GM19372 (cell line): Measurements from ENCODE around the gene FANCG.

Source experiments
- ATAC-seq: cut with Tn5 transposase; IDR thresholded peaks from one replicate; pipeline ENCODE4 v1.9.1; 2021; ENCODE audit warnings: mild to moderate bottlenecking, low read depth, moderate library complexity; ENCODE audit not compliant: unreplicated experiment

FANCG gene

DNA sequence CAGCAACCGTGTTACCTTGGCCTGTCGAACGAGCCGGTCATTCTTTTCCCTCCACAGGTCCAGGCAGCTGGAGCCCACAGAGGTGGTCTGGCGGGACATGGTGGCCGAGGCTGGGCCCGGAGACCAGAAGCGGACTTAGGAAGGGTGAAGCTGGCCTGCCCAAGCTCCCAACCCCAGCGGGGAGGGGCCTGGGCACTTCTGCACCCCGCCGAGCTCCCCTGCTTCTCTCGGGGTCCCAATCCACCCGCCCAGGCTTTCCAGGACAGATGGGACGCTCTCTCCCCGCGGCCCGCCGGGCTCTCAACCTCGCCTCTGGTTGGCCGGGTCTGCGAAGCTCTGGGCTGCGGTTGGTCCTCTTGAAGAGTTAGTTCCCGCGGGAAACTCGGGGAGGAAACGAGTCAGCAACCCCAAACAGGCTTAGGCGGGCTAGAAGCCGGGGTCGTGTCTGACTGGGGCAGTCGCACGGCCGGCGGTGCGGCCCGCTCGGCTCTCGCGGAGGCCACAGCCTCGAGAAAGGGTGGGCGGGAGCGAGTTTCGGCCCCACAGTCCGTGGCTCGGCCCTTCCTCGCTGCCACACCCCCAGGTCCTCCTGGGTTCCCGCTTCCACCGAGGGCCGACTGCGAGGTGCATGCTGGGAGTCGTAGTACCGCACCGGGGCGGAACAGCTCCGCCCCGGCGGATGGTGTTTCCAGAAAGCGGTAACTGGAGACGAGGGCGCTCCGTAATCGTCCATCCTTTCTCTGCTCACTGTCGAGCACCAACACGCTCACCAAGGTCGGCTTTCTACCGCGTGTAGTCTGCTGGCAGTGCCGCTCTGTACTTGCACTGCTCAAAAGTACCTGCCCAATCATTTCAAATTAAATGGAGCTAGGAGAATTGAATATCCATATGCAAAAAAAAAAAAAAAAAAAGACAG lies at the start of gene FANCG:
Gene FANCG (minus strand): TSS at position 517 of the 916 bp plus-strand sequence. CDS start 418 bp downstream, at position 99.
- ATAC-seq = peak; percentile 88

DNA sequence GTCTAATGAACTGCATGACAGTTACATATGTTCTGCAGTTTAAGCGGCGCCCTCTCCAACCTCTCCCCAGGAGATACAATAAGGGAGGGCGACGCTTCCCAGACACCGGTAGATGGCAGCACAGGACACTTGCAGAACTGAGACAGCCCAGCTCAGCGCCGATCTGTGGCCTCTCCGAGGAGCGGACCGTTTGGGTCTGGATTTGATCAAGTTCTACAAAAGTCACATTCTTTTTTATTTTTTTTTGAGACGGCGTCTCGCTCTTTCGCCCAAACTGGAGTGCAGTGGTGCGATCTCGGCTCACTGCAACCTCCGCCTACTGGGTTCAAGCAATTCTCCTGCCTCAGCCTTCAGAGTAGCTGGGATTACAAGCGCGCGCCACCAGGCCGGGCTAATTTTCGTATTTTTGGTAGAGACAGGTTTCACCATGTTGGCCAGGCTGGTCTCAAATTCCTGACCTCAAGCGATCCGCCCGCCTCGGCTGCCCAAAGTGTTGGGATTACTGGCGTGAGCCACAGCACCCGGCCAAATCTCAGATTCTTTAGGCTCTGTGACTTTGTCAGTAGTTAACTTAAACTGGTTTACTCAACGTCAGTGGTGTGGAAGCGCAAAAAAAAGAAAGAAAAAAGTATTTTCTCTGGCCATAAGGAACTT lies 37.3 kb upstream of the FANCG start:
- peak; percentile 37 for ATAC-seq

DNA sequence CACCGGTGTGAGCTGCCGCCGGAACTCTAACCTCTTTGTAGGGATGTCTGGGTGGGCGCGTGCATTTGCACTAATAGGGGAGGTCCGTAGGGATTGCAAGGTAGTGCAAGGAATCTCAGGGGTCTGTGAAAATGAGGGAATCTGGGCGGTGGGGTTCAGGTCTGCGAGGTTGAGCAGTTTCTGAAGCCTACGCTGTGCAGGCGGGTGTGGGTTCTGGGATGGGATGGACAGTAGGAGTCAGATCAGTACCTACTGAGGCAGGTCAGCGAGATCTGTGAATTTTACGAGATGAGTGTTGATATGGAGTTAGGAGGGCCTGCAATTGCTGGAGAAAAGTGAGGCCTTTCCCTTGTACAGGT lies 36.8 kb upstream of the FANCG start:
- ATAC-seq = no peak

DNA sequence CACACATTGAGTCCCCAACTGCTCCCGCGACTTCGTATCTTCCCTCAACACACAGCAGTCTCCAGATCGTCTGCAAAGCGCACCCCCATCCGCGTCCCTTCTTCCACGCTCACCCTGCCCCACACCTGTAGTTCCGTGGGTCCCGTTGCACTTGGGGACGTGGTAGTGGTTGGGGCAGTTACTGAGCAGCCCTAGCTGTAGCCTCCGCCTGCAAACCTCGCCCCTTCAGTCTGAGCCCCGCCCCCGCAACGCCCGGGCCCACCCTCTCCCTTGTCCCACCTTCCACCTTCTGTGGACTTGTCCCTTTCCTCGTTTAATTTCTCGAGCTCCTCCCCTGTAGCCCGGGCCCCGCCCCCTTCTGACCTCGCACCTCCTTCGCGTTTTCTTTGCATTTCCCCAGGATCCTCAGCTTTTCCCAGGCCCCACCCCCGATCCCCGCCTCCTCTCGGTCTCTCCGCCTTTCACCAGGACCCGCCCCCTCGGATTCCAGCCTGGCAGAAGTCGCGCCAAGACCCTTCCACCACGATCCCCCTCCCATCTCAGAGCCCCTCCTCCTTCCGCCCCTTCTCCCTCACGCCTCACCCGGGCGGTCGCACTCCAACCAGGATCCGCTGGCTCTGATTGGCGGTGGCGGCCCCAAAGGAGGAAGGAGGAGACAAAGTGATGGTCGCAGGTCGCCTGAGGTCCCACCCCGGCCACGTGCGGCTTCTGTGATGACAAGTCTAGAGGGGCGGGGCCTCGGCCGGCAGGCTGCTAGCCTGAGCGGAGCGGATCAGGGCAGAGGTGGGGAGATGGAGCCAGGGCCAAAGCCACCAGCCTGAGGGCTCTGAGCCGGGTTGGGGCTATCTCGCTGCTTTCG lies 36.2 kb upstream of the FANCG start, which contains the start of gene ATOSB:
Gene ATOSB (minus strand): TSS at position 183 of the 859 bp plus-strand sequence. CDS start 7,588 bp downstream, outside the sequence.
- peak; percentile 57 for ATAC-seq

DNA sequence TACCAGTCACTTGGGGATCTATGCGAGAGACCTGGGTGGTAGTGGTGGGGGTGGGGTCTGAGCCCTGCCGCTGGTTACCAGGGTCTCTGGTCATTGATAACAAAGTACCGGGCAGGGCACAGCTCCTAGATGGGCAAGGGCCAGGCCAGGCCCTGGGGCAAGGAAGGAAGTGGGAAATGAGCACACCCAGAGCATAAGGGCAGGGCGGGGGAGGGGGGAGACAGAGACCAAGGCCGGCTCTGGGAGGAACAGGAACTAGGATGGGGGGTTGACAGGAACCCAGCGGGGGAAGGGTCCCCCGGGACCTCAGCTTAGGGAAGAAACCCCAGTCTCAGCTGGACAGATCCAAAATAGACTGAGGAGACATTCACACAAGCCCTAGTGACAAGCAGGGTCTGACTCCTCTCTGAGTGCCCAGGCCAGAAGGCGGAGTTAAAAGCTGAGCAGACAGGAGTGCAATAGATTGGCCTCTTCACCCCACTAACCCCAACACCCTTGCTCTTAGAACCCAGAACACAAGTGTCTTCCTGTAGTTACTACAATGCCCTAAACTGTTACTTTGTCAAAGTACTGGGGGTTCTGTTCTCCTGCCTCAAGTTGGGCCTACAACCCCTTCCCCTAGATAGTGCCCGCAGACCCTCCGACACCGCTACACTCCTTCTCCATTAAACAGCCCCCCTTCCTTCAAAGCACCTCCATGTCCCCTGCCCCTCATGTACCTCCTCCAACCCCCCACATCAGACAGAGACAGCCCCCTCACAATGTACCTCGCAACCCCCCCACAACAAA lies 35.3 kb upstream of the FANCG start:
- ATAC-seq = no peak

DNA sequence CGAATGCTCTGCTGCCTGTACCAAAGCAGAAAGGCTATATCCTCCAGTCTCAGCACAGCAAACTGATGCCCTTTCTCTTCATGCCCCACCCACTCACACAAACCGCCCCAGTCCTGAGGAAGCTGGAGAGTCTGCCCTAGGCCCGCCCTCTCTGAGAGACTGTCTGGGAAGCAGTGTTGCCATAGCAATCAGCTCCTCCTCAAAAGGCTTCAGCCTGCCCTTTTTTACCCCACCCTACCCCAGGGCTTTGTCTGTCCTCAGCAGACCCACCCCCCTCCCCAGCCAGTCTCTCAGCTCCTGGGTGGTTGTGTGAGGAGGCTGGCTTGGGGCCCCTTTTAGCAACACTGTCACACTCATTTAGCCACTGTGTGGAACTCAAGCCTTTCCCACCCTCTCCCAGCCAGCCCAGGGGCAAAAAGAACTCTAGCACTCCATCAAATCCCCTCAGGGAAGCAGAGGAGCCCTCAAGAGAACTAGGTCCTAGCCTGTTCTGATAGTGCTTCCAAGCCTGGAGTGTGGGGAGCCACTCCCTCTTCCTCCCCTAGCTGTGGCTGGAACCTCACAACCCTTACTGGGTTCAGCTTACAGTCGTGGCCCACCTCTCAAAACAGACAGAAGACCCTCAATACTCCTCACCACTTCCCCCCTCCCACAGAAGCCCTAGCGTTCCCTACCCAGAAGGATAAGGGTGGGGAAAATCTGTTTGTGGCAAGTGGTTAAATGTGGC lies 34.5 kb upstream of the FANCG start:
- no peak for ATAC-seq

DNA sequence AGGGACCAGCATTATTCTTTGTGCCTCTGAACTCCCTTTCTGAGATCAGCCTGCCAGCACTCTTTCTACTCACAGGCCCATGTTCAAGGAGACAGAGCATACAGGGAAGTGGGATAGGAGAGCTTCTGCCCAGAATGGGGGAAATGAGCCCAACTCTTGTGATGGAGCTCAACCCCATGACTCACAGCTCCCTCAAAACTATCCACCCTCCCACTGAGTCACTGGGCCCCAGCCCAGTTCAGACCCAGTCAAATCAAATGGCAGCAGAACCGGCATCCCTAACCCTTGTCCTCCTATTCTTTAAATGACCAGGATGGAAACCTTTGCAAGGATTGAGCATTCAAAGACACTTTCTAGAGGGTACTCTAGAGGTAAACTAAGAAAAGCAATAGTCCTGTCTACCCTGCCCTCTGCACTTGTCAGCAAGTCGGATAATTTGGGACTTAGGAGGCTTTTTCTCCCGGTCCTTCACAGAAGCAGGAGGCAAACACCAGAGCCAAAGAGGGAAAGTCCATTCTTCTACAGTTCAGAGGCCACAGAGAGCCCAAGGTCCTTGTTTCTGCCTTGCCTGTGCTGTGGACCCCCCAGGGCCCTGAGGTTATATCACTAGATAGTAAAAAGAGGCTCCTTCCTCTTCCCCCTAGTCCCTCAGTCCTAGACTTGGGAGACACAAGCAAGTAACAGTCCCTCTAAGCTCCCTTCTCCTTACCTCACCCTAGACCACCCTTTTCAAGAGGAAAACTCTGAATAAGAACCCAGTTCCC lies 32.7 kb upstream of the FANCG start:
- no peak for ATAC-seq

DNA sequence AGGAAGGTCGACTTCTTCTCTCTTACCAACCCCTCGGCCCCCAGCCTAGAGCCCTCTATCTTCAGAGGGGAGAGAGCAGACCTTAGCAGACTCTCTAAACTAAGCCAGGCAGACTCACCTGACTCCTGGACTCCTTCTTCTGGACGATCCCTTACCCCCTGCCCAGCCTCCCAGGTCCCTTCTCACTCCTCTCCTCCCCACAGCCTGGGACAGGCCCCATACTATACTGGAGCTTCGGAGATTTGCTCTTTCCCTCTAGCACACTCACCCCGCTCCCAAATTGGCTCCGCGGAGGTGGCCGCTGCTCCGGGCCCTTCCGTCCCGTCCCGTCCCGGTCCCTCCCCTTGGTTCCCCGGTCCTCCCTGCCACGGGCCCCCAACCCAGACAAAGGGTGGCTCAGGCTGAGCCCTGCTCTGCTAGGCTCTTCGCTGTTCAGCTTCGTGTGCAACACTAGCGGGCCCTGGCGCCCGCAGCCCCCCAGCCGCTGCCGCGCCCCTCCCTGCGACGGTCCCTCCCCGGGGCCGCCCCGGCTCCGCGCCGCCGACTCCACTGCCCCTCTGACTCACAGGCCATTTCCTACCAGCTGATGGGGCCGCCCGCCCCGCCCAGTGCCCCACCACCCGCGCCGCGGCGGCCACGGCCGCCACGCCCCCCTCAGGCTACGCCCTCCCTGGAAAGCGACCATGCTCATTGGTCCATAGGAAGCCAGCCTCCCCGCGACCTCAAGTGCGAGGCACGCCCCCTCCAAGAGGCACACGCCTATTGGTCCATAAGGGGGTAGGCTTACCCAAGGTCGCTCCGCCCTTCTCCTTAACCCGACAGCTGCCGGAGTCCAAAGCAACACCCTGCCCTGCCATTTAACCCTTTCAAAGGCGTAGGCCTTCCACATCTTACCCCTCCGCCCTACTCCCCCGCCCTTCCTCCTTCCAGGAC lies 31.5 kb upstream of the FANCG start:
- peak; percentile 73 for ATAC-seq

DNA sequence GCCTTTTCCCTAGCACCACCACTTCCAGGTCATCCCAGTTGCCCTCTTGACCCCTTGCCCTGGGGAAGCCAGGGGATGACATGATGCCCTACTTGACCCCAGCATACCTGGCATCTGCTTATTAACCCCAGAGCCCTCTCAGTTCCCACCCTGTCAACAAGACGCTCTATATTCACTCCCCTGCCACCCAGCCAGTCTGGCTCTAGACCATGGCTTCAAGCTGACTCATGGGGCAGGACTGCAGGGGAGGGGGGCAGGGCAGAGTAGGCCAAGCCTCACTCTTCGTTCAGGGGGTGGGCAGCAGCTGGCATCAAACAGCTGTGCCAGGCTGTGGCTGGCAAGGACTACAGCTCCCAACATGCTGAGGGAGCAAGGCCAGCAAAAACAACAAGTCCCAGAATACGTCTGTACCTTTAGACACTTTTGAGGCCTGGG lies 30.6 kb upstream of the FANCG start:
- no peak for ATAC-seq

DNA sequence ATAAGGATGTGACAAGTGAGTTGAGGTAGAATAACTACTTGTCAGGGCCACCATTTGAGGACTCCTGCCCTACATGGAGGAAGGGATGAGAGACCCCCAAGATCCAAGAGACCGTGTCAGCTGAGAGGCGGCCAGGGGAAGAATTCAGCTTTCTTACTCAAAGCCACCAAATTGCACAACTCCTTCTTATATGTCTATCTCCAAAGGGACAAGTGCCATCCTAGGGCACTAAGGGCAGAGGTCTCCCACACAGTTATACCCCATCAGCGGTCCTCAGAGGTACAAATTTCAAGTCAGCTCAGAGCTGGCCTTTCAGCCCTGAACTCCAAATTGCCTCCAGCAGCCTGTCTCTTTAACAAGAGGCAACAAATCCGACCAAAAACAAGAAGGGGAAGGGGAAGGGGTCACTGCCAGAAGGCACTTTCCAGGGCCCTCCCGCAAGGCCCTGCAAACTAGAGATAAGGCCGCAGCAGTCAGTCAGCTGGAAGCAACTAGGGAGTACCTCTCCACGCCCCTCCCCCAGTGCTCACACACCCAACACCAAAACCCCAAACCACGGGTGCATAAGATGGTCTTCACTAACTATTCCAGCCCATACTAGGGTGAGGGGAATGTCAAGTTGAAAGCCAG lies 29.3 kb upstream of the FANCG start:
- ATAC-seq = no peak

DNA sequence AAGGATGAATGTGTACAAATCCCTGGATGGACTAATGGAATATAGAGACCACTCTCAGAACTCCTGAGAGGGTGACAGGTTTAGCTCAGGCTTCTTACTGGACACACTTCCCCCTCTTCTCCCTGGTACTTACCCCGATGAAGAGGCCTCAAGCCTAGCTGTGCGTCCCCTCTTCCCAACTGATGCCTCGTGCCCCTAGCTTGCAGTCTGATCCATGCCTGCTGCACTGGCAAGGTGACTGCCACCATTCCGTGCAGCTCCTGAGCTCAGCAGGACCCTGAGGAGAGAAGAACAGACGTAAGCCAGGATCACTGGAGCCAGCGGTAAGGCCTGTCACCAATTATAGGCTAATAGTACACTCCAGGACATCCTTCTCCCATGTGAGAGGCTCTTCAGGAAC lies 28.7 kb upstream of the FANCG start:
- no peak for ATAC-seq

DNA sequence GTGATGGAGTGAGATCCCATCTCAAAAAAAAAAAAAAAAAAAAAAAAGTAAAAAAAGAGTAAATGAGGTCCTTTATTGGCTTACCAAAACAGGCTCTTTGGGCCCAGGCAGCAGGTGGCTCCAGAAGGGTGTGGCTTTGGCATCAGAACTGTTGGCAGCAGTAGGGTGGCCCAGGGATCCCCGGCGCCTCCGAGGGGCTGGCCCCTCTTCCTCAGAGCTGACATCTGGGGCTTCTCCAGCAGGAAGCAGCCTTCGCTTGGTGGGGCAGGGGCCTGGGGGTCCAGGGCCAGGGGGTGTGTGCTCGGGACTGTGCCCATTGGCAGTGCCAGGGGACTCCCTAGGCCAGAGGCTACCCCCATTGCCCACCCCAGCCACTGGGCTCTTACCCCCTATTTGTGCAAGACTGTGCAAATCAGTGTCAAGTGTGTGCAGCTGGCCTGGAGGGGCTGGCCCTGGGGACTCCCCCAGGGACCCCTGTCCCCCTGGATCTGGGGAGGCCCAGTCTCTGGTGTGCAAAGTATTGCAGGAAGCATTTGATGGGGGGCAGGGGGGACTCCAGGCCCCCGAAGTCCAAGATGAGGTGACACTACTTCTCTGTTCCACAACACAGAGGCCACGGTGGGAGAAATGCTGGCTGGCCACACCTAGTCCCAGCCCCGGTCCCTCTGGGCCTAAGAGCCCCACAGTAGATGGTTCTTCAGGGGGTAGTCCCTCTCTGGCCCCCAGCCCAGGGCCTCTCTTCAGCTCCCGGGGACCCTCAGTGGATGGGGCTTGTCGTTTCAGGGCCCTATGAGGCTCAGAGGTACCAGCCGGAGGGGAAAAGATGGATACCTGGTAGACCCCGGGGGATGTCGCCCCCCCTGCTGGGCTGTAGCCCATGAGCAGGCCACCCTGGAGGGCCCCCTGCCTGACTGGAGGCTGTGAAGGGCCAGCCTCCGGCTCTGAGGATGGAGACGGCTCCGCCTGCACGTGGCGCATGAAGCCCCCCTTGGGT lies 27.9 kb upstream of the FANCG start:
- ATAC-seq = no peak

DNA sequence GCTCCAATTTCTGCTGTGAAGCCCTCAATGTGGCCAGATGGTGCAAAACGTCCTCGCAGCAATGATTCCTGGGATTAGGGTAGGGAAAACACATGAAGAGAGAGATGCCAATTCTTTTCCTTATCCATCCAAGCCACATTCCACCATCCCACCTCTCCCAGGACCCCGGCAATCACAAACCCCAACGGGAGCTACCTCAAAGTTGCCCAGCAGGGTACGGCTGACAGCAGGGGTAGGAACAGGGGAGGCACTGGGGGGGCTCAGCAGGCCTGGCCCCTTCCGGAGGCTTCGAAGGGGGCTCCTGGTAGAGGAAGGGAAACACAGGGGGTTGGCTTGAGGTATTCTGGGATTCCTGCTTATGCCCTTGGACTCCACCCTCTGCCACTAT lies 26.6 kb upstream of the FANCG start:
- ATAC-seq = no peak

DNA sequence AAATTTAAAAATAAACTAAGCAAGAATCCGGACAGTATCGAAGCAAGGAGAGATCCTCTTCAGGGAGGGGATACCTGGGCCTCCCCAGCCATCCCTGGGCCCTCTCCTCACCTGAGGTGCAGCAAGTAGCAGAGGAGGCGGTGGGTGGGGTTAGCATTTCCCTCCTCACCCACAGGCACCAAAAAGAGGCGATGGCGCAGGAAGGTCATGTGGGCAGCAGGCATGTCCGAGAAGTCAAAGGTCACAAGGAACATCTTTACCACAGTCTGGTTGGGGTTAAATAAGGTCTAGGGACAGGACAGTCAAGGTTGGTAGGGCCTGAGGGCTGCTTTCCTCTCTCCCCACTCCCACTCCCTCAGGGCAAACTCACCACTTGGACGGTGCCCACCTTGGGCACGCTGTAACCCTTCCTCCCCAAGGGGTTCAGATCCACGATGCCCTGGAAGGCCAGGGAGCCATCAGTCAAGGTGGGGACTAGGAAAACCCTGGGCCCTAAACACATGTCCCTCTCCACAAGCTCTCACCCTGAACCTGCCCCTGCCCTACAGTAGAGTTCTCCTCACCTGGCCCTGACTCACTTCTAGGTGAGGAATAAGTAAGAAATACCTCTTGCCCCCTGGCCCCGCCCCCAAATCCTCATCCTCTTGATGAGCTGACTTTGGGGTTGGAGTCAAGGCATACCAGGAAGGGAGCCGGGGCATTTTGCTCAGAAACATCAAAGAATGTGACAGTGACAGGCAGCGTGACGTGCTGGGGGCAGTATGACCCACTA lies 26.0 kb upstream of the FANCG start:
- no peak for ATAC-seq

DNA sequence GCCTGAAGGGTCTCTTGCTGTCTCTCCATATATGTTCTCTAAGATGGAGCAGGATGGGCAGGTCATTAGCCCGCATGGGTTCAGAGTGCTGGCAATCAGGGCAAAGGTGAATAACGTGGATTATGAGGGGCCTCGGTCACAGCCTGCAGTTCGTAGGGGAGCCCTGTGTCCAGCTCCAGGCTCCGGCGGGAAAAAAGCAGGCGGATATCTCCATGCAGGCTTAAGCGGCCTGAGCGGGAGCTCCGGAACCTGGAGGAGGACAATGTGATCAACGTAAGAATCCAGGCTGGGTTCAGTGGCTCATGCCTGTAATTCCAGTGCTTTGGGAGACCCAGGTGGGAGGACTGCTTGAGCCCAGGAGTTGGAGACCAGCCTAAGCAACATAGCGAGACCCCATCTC lies 25.4 kb upstream of the FANCG start:
- ATAC-seq = no peak
